Type B pancreatic cell (in vitro differentiated cells): Measurements from ENCODE around the gene VAMP4. TPM values are rescaled to one million over a fixed set of nuclear protein-coding genes. Genes with fewer than 3 reads are reported as not detected.
"Not testable (repeated sequence)": the region's sequence is repeated elsewhere in the genome, so short reads cannot be mapped to it uniquely, and the experiment has no call there.

ENCODE experiments used
- DNase-seq: peaks from one replicate; pipeline ENCODE4 v3.0.0; 2021; ENCODE audit warnings: mixed read lengths; ENCODE audit not compliant: unreplicated experiment; ENCODE audit errors: extremely low spot score
- H3K27ac Mint-ChIP-seq: 2 replicates; pipeline ENCODE4 v1.8.0; 2021; ENCODE audit warnings: mild to moderate bottlenecking, mixed read lengths
- H3K27me3 Mint-ChIP-seq: 2 replicates; pipeline ENCODE4 v1.8.0; 2021; ENCODE audit warnings: mixed read lengths
- H3K36me3 Mint-ChIP-seq: 2 replicates; pipeline ENCODE4 v1.8.0; 2021; ENCODE audit warnings: mixed read lengths
- H3K4me1 Mint-ChIP-seq: one replicate; pipeline ENCODE4 v1.8.0; 2021; ENCODE audit warnings: mixed read lengths; ENCODE audit not compliant: unreplicated experiment
- H3K4me3 Mint-ChIP-seq: 2 replicates; pipeline ENCODE4 v1.8.0; 2021; ENCODE audit warnings: mild to moderate bottlenecking, mixed read lengths
- H3K9me3 Mint-ChIP-seq: 2 replicates; pipeline ENCODE4 v1.8.0; 2021; ENCODE audit warnings: mixed read lengths
- CTCF ChIP-seq: fragments of 200-600 bp; sonication (generic); conservative IDR thresholded peaks from 2 replicates; pipeline ENCODE4 v1.5.0; 2021; ENCODE audit warnings: antibody characterized with exemption, mild to moderate bottlenecking
- total RNA-seq: library from RNA; stranded (reverse); gene quantifications from 2 replicates; pipeline ENCODE4 v1.2.1, GENCODE V29; 2021; ENCODE audit warnings: low replicate concordance

Gene VAMP4
- total RNA-seq, 1 donor from 2014 or later = 10.2 TPM

- no peaks in the 10 kb centered on the region for H3K36me3 Mint-ChIP-seq
- no peak for TF ChIP-seq CTCF
- H3K27ac Mint-ChIP-seq = peak overlapping the region; percentile 83
- H3K4me3 Mint-ChIP-seq = no peak overlapping the region
- no peak for DNase-seq
- H3K9me3 Mint-ChIP-seq = peaks cover 9% of the 10 kb centered on the region
- H3K4me1 Mint-ChIP-seq = peaks cover 12% of the 10 kb centered on the region
- H3K27me3 Mint-ChIP-seq = no peaks in the 10 kb centered on the region
Measured at GRCh38 chr1:171661076-171661650, 80.7 kb downstream of the VAMP4 start.

- peaks cover 36% of the 10 kb centered on the region for H3K4me1 Mint-ChIP-seq
- not testable (repeated sequence) for H3K27ac Mint-ChIP-seq, H3K27me3 Mint-ChIP-seq
Measured at GRCh38 chr1:171656206-171656605, 85.7 kb downstream of the VAMP4 start.

GRCh38 chr1:171655746-171656116 is 86.1 kb downstream of the VAMP4 start:
- DNase-seq = no peak
- Mint-ChIP-seq H3K36me3 (no peaks in the 10 kb centered on the region), H3K9me3 (peaks cover 3% of the 10 kb centered on the region), H3K4me3 (peak overlapping the region; percentile 52), H3K27me3 (no peaks in the 10 kb centered on the region), H3K4me1 (peaks cover 34% of the 10 kb centered on the region), H3K27ac (peak overlapping the region; percentile 12)
- TF ChIP-seq CTCF = no peak

More at GRCh38 chr1:171656206-171656605, 85.7 kb downstream of the VAMP4 start:
- not testable (repeated sequence) for DNase-seq, H3K36me3 Mint-ChIP-seq, H3K9me3 Mint-ChIP-seq, H3K4me3 Mint-ChIP-seq

GRCh38 chr1:171654942-171655745 is 86.7 kb downstream of the VAMP4 start:
- Mint-ChIP-seq H3K9me3 (peaks cover 3% of the 10 kb centered on the region), H3K4me3 (peak overlapping the region; percentile 52)

GRCh38 chr1:171654201-171654941 is 87.5 kb downstream of the VAMP4 start:
- Mint-ChIP-seq H3K4me3 (peak overlapping the region; percentile 24), H3K36me3 (no peaks in the 10 kb centered on the region), H3K27me3 (no peaks in the 10 kb centered on the region), H3K9me3 (peaks cover 3% of the 10 kb centered on the region), H3K27ac (peak overlapping the region; percentile 12), H3K4me1 (peaks cover 30% of the 10 kb centered on the region)
- no peak for DNase-seq
- no peak for TF ChIP-seq CTCF

More at GRCh38 chr1:171654942-171655745, 86.7 kb downstream of the VAMP4 start:
- peaks cover 30% of the 10 kb centered on the region for H3K4me1 Mint-ChIP-seq
- peak overlapping the region; percentile 12 for H3K27ac Mint-ChIP-seq
- H3K36me3 Mint-ChIP-seq = no peaks in the 10 kb centered on the region
- no peaks in the 10 kb centered on the region for H3K27me3 Mint-ChIP-seq
- TF ChIP-seq CTCF = peak; percentile 77
- peak; percentile 75 for DNase-seq
